Measurements from ENCODE around the gene PRRC2C. TPM values are rescaled to one million over a fixed set of nuclear protein-coding genes. Genes with fewer than 3 reads are reported as not detected.
"Not testable (repeated sequence)": the region's sequence is repeated elsewhere in the genome, so short reads cannot be mapped to it uniquely, and the experiment has no call there.

PRRC2C gene
- total and polyA plus RNA-seq, 10 donors = 30.1 to 216 (median 163) TPM

- no peaks in the 10 kb centered on the region for H3K27me3 ChIP-seq (replicated peaks in 1 of 7)
- intact Hi-C loops (cut with DNase I; ENCODE audit: low total_unique reads) = no loop called here
- no peaks in the 10 kb centered on the region for H3K4me1 ChIP-seq
- H3K4me3 ChIP-seq = no peak overlapping the region
- H3K9me3 ChIP-seq = peaks cover 0 to 3% (median 0%) of the 10 kb centered on the region in 8 donors
- H3K36me3 ChIP-seq = peaks cover 0 to 91% (median 68%) of the 10 kb centered on the region in 6 donors
- TF ChIP-seq POLR2A (IDR thresholded peaks at IDR 0.05) (no peak), POLR2AphosphoS5 (IDR thresholded peaks at IDR 0.05) (no peak), CTCF (IDR thresholded peaks at IDR 0.05 in 8 of 11, conservative IDR thresholded peaks at IDR 0.05 in 3 of 11) (no peak)
- WGBS, 5 donors = 71 to 92% (median 85%) methylated on average over 3 of the region's 3 CpGs
- no peak overlapping the region for H3K27ac ChIP-seq
- no peak for DNase-seq
Measured at GRCh38 chr1:171550050-171550449, 64.7 kb downstream of the PRRC2C start.

- H3K27ac ChIP-seq; H3K27me3 ChIP-seq (replicated peaks in 1 of 7); H3K4me1 ChIP-seq; H3K9me3 ChIP-seq; intact Hi-C loops (cut with DNase I; ENCODE audit: low total_unique reads); DNase-seq; H3K4me3 ChIP-seq: not testable (repeated sequence)
- 94 to 100% (median 96%) methylated on average over 4 of the region's 4 CpGs for WGBS, 5 donors
- peaks cover 0 to 91% (median 68%) of the 10 kb centered on the region in 6 donors for H3K36me3 ChIP-seq
Measured at GRCh38 chr1:171550598-171551100, 65.3 kb downstream of the PRRC2C start.

GRCh38 chr1:171553960-171554359, 68.6 kb downstream of the PRRC2C start:
- peaks cover 14 to 91% (median 72%) of the 10 kb centered on the region in 6 donors for H3K36me3 ChIP-seq
- H3K4me1 ChIP-seq; H3K27me3 ChIP-seq (replicated peaks in 1 of 7); intact Hi-C loops (cut with DNase I; ENCODE audit: low total_unique reads); DNase-seq; H3K9me3 ChIP-seq; H3K27ac ChIP-seq; H3K4me3 ChIP-seq: not testable (repeated sequence)
- 88 to 97% (median 96%) methylated on average over 1 of the region's 1 CpG for WGBS, 5 donors

- H3K36me3 ChIP-seq = peaks cover 6 to 100% (median 87%) of the 10 kb centered on the region in 6 donors
- H3K27ac ChIP-seq = no peak overlapping the region
- TF ChIP-seq CTCF (IDR thresholded peaks at IDR 0.05 in 8 of 11, conservative IDR thresholded peaks at IDR 0.05 in 3 of 11) (no peak), POLR2AphosphoS5 (IDR thresholded peaks at IDR 0.05) (no peak), POLR2A (IDR thresholded peaks at IDR 0.05) (no peak)
- no peak for DNase-seq
- intact Hi-C loops (cut with DNase I; ENCODE audit: low total_unique reads) = no loop called here
- WGBS, 5 donors = 98 to 100% (median 100%) methylated on average over 1 of the region's 1 CpG
- H3K27me3 ChIP-seq (replicated peaks in 1 of 7) = no peaks in the 10 kb centered on the region
- no peak overlapping the region for H3K4me3 ChIP-seq
- H3K9me3 ChIP-seq = no peaks in the 10 kb centered on the region
- H3K4me1 ChIP-seq = no peaks in the 10 kb centered on the region
Measured at GRCh38 chr1:171563675-171564074, 78.3 kb downstream of the PRRC2C start.

- Histone ChIP-seq H3K9me3 (no peaks in the 10 kb centered on the region), H3K4me1 (no peaks in the 10 kb centered on the region), H3K27ac (no peak overlapping the region), H3K36me3 (peaks cover 6 to 100% (median 85%) of the 10 kb centered on the region in 6 donors), H3K27me3 (replicated peaks in 1 of 7) (no peaks in the 10 kb centered on the region), H3K4me3 (no peak overlapping the region)
- no peak for TF ChIP-seq POLR2A (IDR thresholded peaks at IDR 0.05)
- no peak for TF ChIP-seq CTCF (IDR thresholded peaks at IDR 0.05 in 8 of 11, conservative IDR thresholded peaks at IDR 0.05 in 3 of 11)
- no peak for TF ChIP-seq POLR2AphosphoS5 (IDR thresholded peaks at IDR 0.05)
- WGBS, 5 donors = 82 to 92% (median 88%) methylated on average over 3 of the region's 3 CpGs
- no peak for DNase-seq
- intact Hi-C loops (cut with DNase I; ENCODE audit: low total_unique reads) = no loop called here
Measured at GRCh38 chr1:171566467-171566866, 81.1 kb downstream of the PRRC2C start.
